Loucy (cell line): ENCODE results near the gene USH1C.
A peak's percentile ranks its signal among the peaks of the same experiment; 100 is the strongest.

Experiments
- H2AFZ ChIP-seq: fragments of 200-600 bp; sonication (generic); 2 replicates; pipeline ENCODE4 v1.6.0; 2016; ENCODE audit warnings: antibody characterized with exemption, mild to moderate bottlenecking, low read length, moderate library complexity
- H3F3A ChIP-seq: fragments of 200-600 bp; 2 replicates; pipeline ENCODE4 v1.6.0; 2016; ENCODE audit warnings: antibody characterized with exemption, low read depth, mild to moderate bottlenecking
- H3K27me3 ChIP-seq: fragments of 200-600 bp; sonication (generic); 2 replicates; pipeline ENCODE4 v1.6.1; 2014; ENCODE audit warnings: low read length, mild to moderate bottlenecking; ENCODE audit not compliant: insufficient read depth, poor library complexity, severe bottlenecking
- H3K36me3 ChIP-seq: fragments of 200-600 bp; sonication (generic); 2 replicates; pipeline ENCODE4 v1.6.1; 2016; ENCODE audit warnings: low read length; ENCODE audit not compliant: insufficient read depth
- H3K4me1 ChIP-seq: fragments of 200-600 bp; sonication (generic); 2 replicates; pipeline ENCODE4 v1.5.1; 2014; ENCODE audit warnings: low read length, mild to moderate bottlenecking; ENCODE audit not compliant: insufficient read depth, poor library complexity, severe bottlenecking
- H3K4me2 ChIP-seq: fragments of 200-600 bp; sonication (generic); 2 replicates; pipeline ENCODE4 v1.6.0; 2014; ENCODE audit warnings: antibody characterized with exemption, low read length, low read depth, mild to moderate bottlenecking; ENCODE audit not compliant: poor library complexity, severe bottlenecking
- H3K4me3 ChIP-seq: fragments of 200-600 bp; sonication (generic); 2 replicates; pipeline ENCODE4 v1.5.1; 2014; ENCODE audit warnings: low read length, mild to moderate bottlenecking, mixed read lengths; ENCODE audit not compliant: poor library complexity, severe bottlenecking
- H3K79me2 ChIP-seq: fragments of 200-600 bp; sonication (generic); 2 replicates; pipeline ENCODE4 v1.6.1; 2014; ENCODE audit warnings: low read length; ENCODE audit not compliant: insufficient read depth
- H3K9ac ChIP-seq: fragments of 200-600 bp; sonication (generic); 2 replicates; pipeline ENCODE4 v1.6.0; 2014; ENCODE audit warnings: mild to moderate bottlenecking, low read depth, low read length, moderate library complexity; ENCODE audit not compliant: poor library complexity, severe bottlenecking
- H3K9me2 ChIP-seq: fragments of 200-600 bp; sonication (generic); replicated peaks from 2 replicates; pipeline ENCODE4 v1.6.1; 2016; ENCODE audit warnings: low read depth, low read length, mixed read lengths
- H3K9me3 ChIP-seq: fragments of 200-600 bp; sonication (generic); 2 replicates; pipeline ENCODE4 v1.6.1; 2014; ENCODE audit warnings: mild to moderate bottlenecking, antibody characterized with exemption, low read length, low read depth; ENCODE audit not compliant: insufficient read depth
- H4K20me1 ChIP-seq: fragments of 200-600 bp; sonication (generic); 2 replicates; pipeline ENCODE4 v1.6.0; 2014; ENCODE audit warnings: antibody characterized with exemption, low read length, mild to moderate bottlenecking; ENCODE audit not compliant: insufficient read depth, poor library complexity, severe bottlenecking
- EZH2phosphoT487 ChIP-seq: fragments of 200-600 bp; IDR thresholded peaks from 2 replicates; pipeline ENCODE4 v1.6.1; 2018; ENCODE audit warnings: antibody characterized with exemption, mild to moderate bottlenecking, moderate library complexity, borderline replicate concordance
- TF ChIP-seq, protein P1 (sequence below): fragments of 200-600 bp; sonication (generic); conservative IDR thresholded peaks from 2 replicates; pipeline ENCODE4 v1.5.1; 2014; ENCODE audit warnings: mild to moderate bottlenecking, antibody characterized with exemption, low read length

USH1C gene

DNA sequence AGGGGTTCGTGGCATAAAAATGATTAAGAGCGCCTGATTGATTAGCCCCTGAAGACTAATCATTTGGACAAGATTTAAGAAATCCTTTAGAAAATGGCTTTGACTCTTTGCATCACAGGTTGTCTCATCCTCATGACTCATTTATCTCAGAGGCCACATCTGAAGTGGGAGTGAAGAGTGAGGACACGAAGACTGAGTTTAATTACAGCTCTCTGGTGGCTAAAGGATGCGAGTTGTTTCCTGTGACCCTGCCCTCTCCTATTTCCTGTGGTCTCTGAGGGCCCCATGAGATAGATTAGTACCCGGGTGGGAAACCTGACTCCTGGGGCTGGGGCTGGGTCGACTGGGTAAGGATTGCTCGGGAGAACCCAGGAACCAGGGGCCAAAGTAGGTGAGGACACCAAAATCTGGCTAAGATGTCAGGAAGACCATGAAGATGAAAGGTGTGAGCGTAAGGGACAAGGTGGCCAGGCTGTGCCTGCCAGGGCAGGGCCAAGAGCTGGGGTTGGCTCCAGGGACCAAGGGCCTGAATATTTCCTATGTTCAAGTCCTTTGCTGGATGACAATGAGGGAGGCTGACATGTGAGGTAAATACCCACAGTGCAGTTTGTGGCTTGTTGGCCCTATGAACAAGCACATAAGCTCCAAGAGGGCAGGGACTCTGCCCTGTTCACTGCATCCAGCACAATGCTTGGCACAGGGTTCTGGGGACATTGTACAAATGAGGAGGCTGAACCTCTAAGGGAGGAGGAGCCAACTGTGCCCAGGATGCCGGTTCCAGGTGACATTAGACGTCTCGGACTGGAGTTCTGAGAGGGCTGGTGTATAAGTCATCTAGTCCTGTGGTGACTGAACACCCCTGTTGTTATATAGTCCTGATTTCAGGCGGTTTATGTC lies 6.5 kb upstream of the USH1C start:
- H2AFZ ChIP-seq, result no peak overlapping the region
- no peaks in the 10 kb centered on the region for H3K79me2 ChIP-seq
- peaks cover 11% of the 10 kb centered on the region for H3K4me1 ChIP-seq
- no peaks in the 10 kb centered on the region for H3K9me2 ChIP-seq
- no peak for TF ChIP-seq EZH2phosphoT487
- TF ChIP-seq, protein P1, sequence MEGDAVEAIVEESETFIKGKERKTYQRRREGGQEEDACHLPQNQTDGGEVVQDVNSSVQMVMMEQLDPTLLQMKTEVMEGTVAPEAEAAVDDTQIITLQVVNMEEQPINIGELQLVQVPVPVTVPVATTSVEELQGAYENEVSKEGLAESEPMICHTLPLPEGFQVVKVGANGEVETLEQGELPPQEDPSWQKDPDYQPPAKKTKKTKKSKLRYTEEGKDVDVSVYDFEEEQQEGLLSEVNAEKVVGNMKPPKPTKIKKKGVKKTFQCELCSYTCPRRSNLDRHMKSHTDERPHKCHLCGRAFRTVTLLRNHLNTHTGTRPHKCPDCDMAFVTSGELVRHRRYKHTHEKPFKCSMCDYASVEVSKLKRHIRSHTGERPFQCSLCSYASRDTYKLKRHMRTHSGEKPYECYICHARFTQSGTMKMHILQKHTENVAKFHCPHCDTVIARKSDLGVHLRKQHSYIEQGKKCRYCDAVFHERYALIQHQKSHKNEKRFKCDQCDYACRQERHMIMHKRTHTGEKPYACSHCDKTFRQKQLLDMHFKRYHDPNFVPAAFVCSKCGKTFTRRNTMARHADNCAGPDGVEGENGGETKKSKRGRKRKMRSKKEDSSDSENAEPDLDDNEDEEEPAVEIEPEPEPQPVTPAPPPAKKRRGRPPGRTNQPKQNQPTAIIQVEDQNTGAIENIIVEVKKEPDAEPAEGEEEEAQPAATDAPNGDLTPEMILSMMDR, result no peak
- no peaks in the 10 kb centered on the region for H3F3A ChIP-seq
- H3K9ac ChIP-seq, result no peak overlapping the region
- peak overlapping the region; percentile 42 for H3K4me2 ChIP-seq
- no peak overlapping the region for H3K4me3 ChIP-seq
- H3K36me3 ChIP-seq, result no peaks in the 10 kb centered on the region
- no peaks in the 10 kb centered on the region for H3K27me3 ChIP-seq
- no peaks in the 10 kb centered on the region for H3K9me3 ChIP-seq
- H4K20me1 ChIP-seq, result no peaks in the 10 kb centered on the region

DNA sequence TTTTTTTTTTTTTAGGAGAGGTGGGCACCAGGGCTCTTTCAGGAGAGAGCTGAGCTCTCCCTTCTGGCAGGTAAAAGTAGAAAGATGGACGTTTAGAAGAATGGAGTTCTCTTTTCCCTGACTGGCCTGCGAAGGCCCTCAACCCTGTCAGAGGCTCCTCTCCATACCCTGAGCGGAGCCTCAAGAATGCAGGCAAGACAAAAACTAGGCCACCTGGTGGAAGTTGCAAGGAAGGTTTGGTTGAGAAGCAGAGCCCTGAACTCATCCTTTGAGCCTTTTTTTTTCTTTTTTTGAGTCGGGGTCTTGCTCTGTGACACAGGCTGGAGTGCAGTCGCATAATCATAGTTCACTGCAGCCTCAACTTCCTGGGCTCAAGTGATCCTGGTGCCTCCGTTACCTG lies 4.2 kb upstream of the USH1C start:
- Histone ChIP-seq H3K4me1 (peaks cover 11% of the 10 kb centered on the region), H3K4me2 (no peak overlapping the region), H3K4me3 (no peak overlapping the region), H3K9me2 (no peaks in the 10 kb centered on the region), H4K20me1 (no peaks in the 10 kb centered on the region), H2AFZ (no peak overlapping the region), H3K9me3 (no peaks in the 10 kb centered on the region), H3K36me3 (no peaks in the 10 kb centered on the region), H3K27me3 (no peaks in the 10 kb centered on the region), H3K9ac (no peak overlapping the region), H3F3A (no peaks in the 10 kb centered on the region), H3K79me2 (no peaks in the 10 kb centered on the region)
- TF ChIP-seq EZH2phosphoT487, result no peak
- TF ChIP-seq, protein P1, result no peak

DNA sequence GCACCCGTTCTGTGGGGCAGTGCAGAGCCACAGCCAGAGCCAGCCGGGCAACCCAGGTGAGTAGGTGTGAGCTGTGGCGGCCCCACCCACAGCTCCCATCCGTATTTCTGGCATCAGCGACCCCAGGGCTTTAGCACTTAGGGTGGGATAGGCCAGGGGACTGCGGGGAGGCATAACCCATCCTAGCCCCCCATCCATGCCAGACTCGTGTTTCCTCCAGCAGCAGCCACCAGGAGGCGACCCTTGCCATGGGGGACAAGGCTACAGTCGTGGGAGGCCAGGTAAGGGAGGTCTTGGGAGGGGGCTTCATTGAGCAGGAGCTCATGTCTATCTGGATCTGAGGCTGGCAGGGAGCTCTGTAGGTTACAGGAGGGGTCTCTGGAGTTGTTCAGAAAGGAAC lies 3.7 kb upstream of the USH1C start:
- Histone ChIP-seq H3K4me3 (no peak overlapping the region), H3K9ac (no peak overlapping the region), H3K9me3 (no peaks in the 10 kb centered on the region), H4K20me1 (no peaks in the 10 kb centered on the region), H3F3A (no peaks in the 10 kb centered on the region), H3K36me3 (no peaks in the 10 kb centered on the region), H3K4me2 (no peak overlapping the region), H3K4me1 (peaks cover 11% of the 10 kb centered on the region), H2AFZ (no peak overlapping the region), H3K9me2 (no peaks in the 10 kb centered on the region), H3K27me3 (no peaks in the 10 kb centered on the region), H3K79me2 (no peaks in the 10 kb centered on the region)
- TF ChIP-seq, protein P1, result peak; percentile 38; the same call in 1 of the 2 replicates
- TF ChIP-seq EZH2phosphoT487, result no peak
